Stimulated activated CD8-positive, alpha-beta memory T cell treated with anti-CD3 and anti-CD28 coated beads, Interleukin-12 subunit alpha, Interleukin-12 subunit beta, amount 100 ng/mL, for 4 hours (primary cell): ENCODE results near the gene SP2.

Source experiments
- DNase-seq: peaks from one replicate; pipeline ENCODE4 v3.0.0-alpha.2; 2020; ENCODE audit warnings: low read depth

The SP2 gene

DNA sequence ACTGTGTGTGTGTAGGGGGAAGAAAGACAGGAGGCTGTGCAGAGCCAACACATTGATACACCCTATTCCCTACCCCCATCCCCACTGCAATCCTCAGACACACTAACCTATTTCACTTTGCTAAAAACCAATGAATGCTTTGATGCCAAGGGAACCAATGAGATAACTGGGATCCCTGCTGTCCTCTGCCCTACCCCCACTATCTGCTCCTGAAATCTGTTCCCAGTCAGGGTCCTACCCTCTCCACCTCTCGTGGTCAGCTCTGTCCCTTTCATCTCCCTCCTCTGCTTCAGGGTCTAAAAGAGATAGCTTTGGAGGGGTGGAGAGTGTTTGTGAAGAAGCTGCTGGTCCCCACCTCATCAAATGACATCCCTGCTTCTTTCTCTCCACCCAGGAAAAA is 26.0 kb upstream of the SP2 start:
- no peak for DNase-seq

DNA sequence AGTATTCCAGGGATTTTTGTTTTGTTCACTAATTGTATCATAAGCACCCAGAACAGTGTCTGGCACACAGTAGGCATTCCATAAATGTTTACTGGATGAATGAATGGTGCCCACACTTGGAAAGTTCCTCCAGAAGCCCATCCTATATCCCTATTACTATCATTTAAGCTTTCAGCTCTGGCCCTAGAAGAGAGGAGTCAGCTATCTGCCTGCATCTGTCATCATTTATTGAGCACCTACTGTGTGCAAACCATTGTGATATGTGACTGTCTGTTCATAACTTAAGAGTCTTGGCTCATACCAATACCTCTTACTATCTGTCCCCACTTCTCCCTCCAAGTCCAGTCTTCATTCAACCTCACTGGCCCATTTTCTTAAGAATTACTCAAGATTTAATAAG is 25.0 kb upstream of the SP2 start:
- no peak for DNase-seq

- no peak for DNase-seq
Measured at GRCh38 chr17:47872019-47872650, 23.9 kb upstream of the SP2 start.

DNA sequence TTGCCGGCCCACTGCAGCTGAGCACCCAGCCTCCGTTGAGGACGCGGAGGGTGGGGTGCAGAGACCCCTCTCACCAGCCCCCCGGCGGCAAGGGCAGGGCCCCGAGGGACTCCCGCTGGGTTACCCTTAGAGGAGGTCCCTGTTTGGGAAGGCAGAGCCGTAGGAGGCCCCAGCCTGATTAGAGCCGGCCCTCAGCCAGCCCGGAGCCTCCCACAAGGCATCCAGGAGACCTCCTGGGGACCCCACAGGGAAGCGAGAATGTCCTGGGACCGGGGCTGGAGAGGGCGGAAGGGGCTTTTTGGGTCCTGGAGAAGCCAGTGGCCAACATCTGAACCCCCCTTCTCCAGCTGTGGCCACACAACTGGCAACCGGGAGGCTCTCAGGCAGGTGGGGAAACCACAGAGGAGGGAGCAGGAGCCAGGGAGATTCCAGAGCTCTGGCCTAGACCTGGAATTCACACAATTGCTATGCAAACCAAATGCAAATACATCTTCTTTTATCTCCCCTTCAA is 23.3 kb upstream of the SP2 start:
- DNase-seq, result no peak

- no peak for DNase-seq
Measured at GRCh38 chr17:47873200-47874090, 22.6 kb upstream of the SP2 start.

DNA sequence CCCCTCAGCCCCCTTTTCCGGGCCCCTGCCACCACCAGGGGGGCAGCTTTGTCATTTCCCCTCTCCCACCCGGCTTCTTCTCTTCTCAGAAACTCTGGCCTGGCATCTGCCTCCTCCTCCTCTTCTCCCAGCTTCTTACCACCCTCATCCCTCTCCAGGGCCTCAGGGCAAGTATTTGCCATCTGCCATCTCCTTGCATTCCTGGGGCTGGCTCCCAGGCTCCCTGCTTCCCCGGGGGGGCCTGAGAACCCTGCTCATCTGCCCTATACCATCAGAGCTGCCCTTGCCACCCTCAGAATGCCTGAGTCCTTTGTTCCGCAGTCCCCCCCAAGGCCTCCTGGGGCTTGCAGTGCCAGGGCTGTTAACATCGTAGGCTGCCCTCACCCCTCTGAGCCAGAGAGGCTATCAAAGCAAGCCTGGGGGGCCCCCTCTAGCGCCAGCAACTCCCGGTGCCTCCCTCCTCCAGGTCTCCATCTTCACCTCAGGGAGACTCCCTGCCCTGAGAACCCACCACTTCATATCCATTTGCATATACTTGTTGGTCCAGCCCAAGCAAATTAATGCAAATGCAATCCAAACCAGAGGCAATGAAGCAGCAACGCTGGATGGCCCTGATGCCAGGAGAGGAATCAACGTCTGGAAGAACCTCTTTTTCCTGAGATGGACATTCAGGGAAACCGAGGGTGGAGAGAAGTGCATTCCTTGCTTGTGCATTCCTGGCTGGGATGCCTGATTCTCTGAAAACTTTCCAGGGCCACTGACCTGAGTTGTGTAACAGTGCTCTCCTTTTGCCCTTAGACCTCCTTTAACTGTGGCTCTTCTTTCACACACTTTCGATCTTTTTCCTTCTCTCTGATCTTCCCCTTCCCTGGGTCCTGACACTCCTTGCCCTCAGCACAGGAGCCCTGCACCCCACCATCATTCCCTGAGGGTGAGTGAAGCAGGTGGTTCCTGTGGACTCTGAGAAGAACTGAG is 20.7 kb upstream of the SP2 start:
- no peak for DNase-seq

GRCh38 chr17:47877368-47878034 is 18.5 kb upstream of the SP2 start:
- no peak for DNase-seq

DNA sequence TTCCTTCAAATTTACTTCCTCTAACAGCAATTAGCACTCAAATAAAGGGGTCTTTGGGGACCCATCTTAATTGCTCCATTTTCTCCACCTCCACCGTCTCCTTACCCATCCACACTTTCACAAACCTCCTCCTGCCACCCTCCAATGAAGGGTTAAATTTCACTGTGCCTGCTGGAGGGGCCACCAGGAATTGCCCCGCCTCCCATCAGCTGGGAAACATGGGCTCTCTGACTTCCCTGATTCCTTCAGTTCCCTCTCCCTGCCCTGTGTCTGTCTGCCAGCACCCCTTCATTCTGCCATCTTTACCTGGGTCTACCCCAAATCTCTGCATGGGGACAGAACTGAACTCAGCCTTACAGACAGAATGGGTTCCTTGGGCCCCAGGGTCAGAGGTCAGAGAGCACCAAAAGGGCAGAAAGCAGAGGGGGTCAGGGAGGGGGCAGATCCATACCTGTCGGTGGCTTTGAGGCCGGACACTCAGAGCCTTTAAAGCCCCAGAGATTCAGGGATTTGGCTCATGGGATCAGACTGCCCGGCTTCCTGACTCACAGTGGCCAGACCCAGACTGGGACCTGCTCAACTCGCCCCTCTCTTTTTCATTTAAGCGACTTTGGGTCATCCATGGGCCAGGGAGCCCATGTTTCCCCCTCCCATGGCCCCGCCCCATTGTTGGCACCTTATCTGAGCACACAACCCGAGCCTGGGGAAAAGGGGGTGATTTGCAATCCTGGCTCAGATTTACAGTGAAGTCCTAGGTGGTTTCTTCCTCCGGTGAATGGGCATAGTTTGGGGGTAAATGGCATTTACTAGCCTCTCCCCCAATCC is 17.6 kb upstream of the SP2 start:
- no peak for DNase-seq

DNA sequence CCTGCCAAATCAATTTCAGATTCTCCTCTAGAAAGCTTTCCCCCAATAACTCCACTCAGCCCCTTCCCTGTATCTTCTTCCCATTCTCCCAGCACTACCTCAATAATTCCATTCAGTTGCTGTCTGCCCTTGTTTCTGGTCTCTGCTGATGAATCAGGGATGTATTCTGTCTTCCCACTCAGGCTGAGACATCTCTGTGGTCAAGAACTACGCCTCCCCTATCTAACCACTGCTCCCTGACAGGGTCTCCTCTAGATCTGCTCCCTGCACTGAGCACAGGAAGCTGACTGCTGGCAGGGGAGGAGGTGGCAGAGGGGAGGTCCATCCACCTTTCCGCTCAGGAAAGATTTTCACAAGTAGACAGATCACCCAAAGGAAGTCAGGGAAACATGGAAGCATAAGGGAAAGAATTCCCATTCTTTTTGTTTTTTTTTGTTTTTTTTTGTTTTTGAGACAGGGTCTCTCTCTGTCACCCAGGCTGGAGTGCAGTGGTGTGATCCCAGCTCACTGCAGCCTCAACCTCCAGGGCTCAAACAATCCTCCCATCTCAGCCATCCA is 16.9 kb upstream of the SP2 start:
- DNase-seq, result no peak

- DNase-seq, result no peak
Measured at GRCh38 chr17:47879776-47880454, 16.1 kb upstream of the SP2 start.

DNA sequence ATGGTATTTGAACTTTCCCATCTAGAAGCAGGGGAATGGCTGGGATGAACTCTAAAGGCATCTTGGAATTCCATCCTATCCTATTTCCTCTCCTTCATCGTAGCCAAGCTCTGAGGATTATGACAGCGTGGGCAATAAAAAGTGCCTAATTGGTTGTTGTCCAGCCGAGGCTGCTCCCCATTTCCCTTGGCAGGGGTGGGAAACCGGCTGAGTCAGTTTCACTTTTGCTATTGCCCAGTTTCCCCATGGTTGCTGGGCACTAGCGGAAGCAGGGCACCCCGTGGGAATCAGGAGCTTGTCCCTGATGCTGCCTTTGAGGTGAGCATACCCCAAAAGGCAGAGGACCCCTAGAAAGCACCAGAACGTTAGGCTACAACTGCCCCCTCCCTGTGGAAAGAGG is 13.8 kb upstream of the SP2 start:
- DNase-seq, result no peak

DNA sequence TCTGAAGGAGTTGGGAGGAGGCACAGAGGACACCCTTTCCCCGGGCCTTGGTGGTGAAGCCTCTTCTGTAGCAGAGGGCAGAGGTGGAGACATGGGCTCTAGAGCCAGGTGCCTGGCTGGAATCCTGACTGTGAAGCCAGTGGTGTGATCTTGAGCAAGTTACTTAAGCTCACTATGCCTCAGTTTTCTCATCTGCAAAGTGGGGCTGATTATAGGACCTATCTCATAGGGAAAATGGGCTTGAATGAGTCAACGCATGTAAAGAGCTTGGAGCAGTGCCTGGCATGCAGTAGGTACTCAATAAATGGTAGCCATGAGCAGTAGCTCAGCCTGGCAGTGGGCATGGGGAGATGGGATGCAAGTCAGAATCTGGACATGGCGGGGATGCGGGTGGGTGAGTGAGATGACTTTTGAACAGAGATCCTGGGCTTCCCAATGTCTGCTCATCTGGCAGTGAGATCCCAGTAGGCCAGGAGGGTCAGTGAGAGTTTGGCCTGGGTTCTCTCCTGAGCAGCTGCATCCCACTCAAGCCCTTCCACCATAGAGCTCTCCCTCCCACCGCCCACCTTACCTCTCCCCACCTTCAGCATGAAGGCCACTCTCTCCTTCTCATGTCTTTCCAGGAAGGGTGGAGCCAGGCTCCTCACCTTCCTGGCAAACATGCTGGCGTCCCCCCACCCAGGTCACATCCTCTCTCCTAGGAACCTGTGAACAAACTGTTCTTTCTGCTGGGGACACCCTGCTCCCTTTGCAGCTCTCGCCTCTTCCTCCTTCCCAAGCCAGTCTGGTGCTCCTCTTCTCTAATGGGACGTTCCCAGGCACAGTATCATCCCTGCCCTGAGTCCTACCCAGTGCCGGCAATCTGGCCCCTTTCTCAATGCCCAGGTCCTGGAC is 13.1 kb upstream of the SP2 start:
- no peak for DNase-seq

- no peak for DNase-seq
Measured at GRCh38 chr17:47883589-47884426, 12.2 kb upstream of the SP2 start.

GRCh38 chr17:47884427-47884740 is 11.7 kb upstream of the SP2 start:
- DNase-seq, result no peak

- no peak for DNase-seq
Measured at GRCh38 chr17:47884905-47885730, 10.9 kb upstream of the SP2 start.

DNA sequence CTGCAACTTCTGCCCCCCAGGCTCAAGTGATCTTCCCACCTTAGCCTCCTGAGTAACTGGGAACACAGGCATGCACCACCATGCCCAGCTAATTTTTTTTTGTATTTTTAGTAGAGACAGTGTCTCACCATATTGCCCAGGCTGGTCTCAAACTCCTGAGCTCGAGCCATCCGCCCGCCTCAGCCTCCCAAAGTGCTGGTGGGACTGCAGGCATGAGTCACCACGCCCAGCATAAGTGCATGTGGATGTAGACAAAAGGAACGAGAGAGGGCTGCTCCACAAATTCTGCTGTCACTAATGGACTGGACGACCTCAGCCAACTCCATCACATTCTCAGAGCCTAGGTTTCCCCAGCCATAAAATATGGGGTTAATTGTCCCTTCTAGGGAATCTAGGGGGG is 7.7 kb upstream of the SP2 start:
- DNase-seq, result no peak
